Caco-2 (cell line): Measurements from ENCODE around the gene TSTD2. TPM values are rescaled to one million over a fixed set of nuclear protein-coding genes. Genes with fewer than 3 reads are reported as not detected.
A peak's percentile ranks its signal among the peaks of the same experiment; 100 is the strongest.

Experiments
- BruUV-seq: library from RNA; stranded (reverse); fragments of 400-500 nt; replicated peaks from 2 replicates; lab custom pipeline; 2021; lab: Mats Ljungman, UMichigan
- CTCF ChIA-PET: fragments of 300-600 bp; sonication (Branson Sonifier 250); formaldehyde crosslinking; loops from one replicate; lab custom pipeline; 2022; ENCODE audit warnings: antibody characterized with exemption; lab: Charles Lee
- POLR2A ChIA-PET: fragments of 300-600 bp; sonication (Branson Sonifier 250); formaldehyde crosslinking; loops from one replicate; lab custom pipeline; 2022; ENCODE audit warnings: antibody characterized with exemption; lab: Charles Lee
- DNase-seq, 2 experiments: peaks; one replicate each; pipeline versions ENCODE4 v3.0.0 to v3.0.0-alpha.2; 2020 to 2022
- H3K27me3 ChIP-seq: replicated peaks from 2 replicates; pipeline ENCODE4 v1.6.0; 2011; ENCODE audit warnings: low read length; ENCODE audit not compliant: control insufficient read depth, insufficient read depth
- H3K36me3 ChIP-seq: 2 replicates; pipeline ENCODE4 v1.5.1; 2011; ENCODE audit warnings: low read length; ENCODE audit not compliant: control insufficient read depth, insufficient read depth
- H3K4me1 ChIP-seq: fragments of 250-450 bp; sonication (Bioruptor Pico); 2 replicates; pipeline ENCODE4 v1.5.1; 2020; ENCODE audit warnings: mild to moderate bottlenecking
- H3K4me3 ChIP-seq: 2 replicates; pipeline ENCODE4 v1.5.1; 2011; ENCODE audit warnings: low read depth, mild to moderate bottlenecking, control low read depth, low read length
- H3K9me3 ChIP-seq: fragments of 250-450 bp; sonication (Bioruptor Pico); 2 replicates; pipeline ENCODE4 v1.5.1; 2020; ENCODE audit warnings: mild to moderate bottlenecking, moderate library complexity
- H3K27ac Mint-ChIP-seq: one replicate; pipeline ENCODE4 v1.8.0; 2022; ENCODE audit warnings: mixed read lengths; ENCODE audit not compliant: unreplicated experiment
- H3K27me3 Mint-ChIP-seq: one replicate; pipeline ENCODE4 v1.8.0; 2022; ENCODE audit warnings: mixed read lengths; ENCODE audit not compliant: insufficient read depth, unreplicated experiment
- H3K36me3 Mint-ChIP-seq: one replicate; pipeline ENCODE4 v1.8.0; 2022; ENCODE audit warnings: mild to moderate bottlenecking, mixed read lengths; ENCODE audit not compliant: insufficient read depth, unreplicated experiment
- H3K4me1 Mint-ChIP-seq: one replicate; pipeline ENCODE4 v1.8.0; 2022; ENCODE audit warnings: low read depth, mixed read lengths; ENCODE audit not compliant: unreplicated experiment
- H3K4me3 Mint-ChIP-seq: one replicate; pipeline ENCODE4 v1.8.0; 2022; ENCODE audit warnings: mild to moderate bottlenecking, moderate library complexity, mixed read lengths; ENCODE audit not compliant: unreplicated experiment
- H3K9me3 Mint-ChIP-seq: one replicate; pipeline ENCODE4 v1.8.0; 2022; ENCODE audit warnings: mixed read lengths; ENCODE audit not compliant: unreplicated experiment
- CTCF ChIP-seq, 2 experiments: fragments of 200-600 bp in 1 of 2; IDR thresholded peaks; 1 replicate in 1 of 2; 2 replicates in 1 of 2; pipeline versions ENCODE4 v1.5.1 to v1.8.0; 2011 to 2022; ENCODE audit warnings: antibody characterized with exemption in 1 of 2, control low read depth in 1 of 2, inconsistent platforms in 1 of 2, low read depth in 1 of 2, low read length in 1 of 2, mild to moderate bottlenecking in 1 of 2, moderate library complexity in 1 of 2; ENCODE audit not compliant: insufficient read depth in 1 of 2, severe bottlenecking in 1 of 2, unreplicated experiment in 1 of 2
- intact Hi-C: fragments of 100-400 bp; cut with micrococcal nuclease; formaldehyde crosslinking; loops from one replicate; pipeline ENCODE4 v1.10.0; 2022; ENCODE audit not compliant: unreplicated experiment
- total RNA-seq: library from RNA; stranded (reverse); gene quantifications from 2 replicates; pipeline ENCODE4 v1.2.3, GENCODE V29; 2022

Gene TSTD2
- total RNA-seq, 1 experiment from 2014 or later: 20.7 TPM

- TF ChIP-seq CTCF (IDR thresholded peaks at IDR 0.05; ENCODE audit: insufficient read depth in 1 of 2, low read depth in 1 of 2, low read length in 1 of 2, severe bottlenecking in 1 of 2, unreplicated experiment in 1 of 2): no peak
- no peak overlapping the region for H3K4me3 Mint-ChIP-seq
- BruUV-seq: no TSS peak
- no peak for DNase-seq
- H3K4me1 Mint-ChIP-seq: no peaks in the 10 kb centered on the region
- Histone ChIP-seq H3K27me3 (no peaks in the 10 kb centered on the region; the same call in 1 of the 2 replicates), H3K4me3 (no peak overlapping the region), H3K4me1 (no peaks in the 10 kb centered on the region), H3K9me3 (no peaks in the 10 kb centered on the region), H3K36me3 (no peaks in the 10 kb centered on the region)
- POLR2A ChIA-PET: no interaction called here
- H3K27me3 Mint-ChIP-seq: no peaks in the 10 kb centered on the region
- peaks cover 4% of the 10 kb centered on the region for H3K36me3 Mint-ChIP-seq
- no peaks in the 10 kb centered on the region for H3K9me3 Mint-ChIP-seq
- intact Hi-C loops: no loop called here
- peak overlapping the region; percentile 36 for H3K27ac Mint-ChIP-seq
- CTCF ChIA-PET: no interaction called here
Observed at GRCh38 chr9:97558701-97559101, 74.5 kb downstream of the TSTD2 start.

GRCh38 chr9:97557606-97558095 lies 75.5 kb downstream of the TSTD2 start:
- H3K36me3 Mint-ChIP-seq: peaks cover 4% of the 10 kb centered on the region
- H3K4me3 Mint-ChIP-seq: no peak overlapping the region
- CTCF ChIA-PET: interaction anchor here (1.2 kb wide), 1 partner anchor 41 kb away, joined by 3 read pairs; no protein-coding TSS in a partner anchor
- Histone ChIP-seq H3K4me3 (no peak overlapping the region), H3K4me1 (no peaks in the 10 kb centered on the region), H3K36me3 (no peaks in the 10 kb centered on the region), H3K27me3 (no peaks in the 10 kb centered on the region; the same call in 1 of the 2 replicates), H3K9me3 (no peaks in the 10 kb centered on the region)
- POLR2A ChIA-PET: no interaction called here
- no TSS peak for BruUV-seq
- H3K27ac Mint-ChIP-seq: no peak overlapping the region
- no peak for TF ChIP-seq CTCF (IDR thresholded peaks at IDR 0.05; ENCODE audit: insufficient read depth in 1 of 2, low read depth in 1 of 2, low read length in 1 of 2, severe bottlenecking in 1 of 2, unreplicated experiment in 1 of 2)
- no peak for DNase-seq
- no peaks in the 10 kb centered on the region for H3K4me1 Mint-ChIP-seq
- H3K9me3 Mint-ChIP-seq: no peaks in the 10 kb centered on the region
- H3K27me3 Mint-ChIP-seq: no peaks in the 10 kb centered on the region
- intact Hi-C loops: no loop called here

- DNase-seq: no peak
- no peak overlapping the region for H3K27ac Mint-ChIP-seq
- H3K27me3 ChIP-seq: no peaks in the 10 kb centered on the region; the same call in 1 of the 2 replicates
- H3K36me3 ChIP-seq: no peaks in the 10 kb centered on the region
- H3K4me1 ChIP-seq: no peaks in the 10 kb centered on the region
- peaks cover 4% of the 10 kb centered on the region for H3K36me3 Mint-ChIP-seq
- POLR2A ChIA-PET: no interaction called here
- no peak overlapping the region for H3K4me3 Mint-ChIP-seq
- H3K9me3 ChIP-seq: no peaks in the 10 kb centered on the region
- no peak for TF ChIP-seq CTCF (IDR thresholded peaks at IDR 0.05; ENCODE audit: insufficient read depth in 1 of 2, low read depth in 1 of 2, low read length in 1 of 2, severe bottlenecking in 1 of 2, unreplicated experiment in 1 of 2)
- H3K4me1 Mint-ChIP-seq: no peaks in the 10 kb centered on the region
- intact Hi-C loops: no loop called here
- no peak overlapping the region for H3K4me3 ChIP-seq
- peaks cover 3% of the 10 kb centered on the region for H3K27me3 Mint-ChIP-seq
- CTCF ChIA-PET: interaction anchor here (1.2 kb wide), 1 partner anchor 41 kb away, joined by 3 read pairs; no protein-coding TSS in a partner anchor
- no TSS peak for BruUV-seq
- no peaks in the 10 kb centered on the region for H3K9me3 Mint-ChIP-seq
Observed at GRCh38 chr9:97556721-97557605, 76.2 kb downstream of the TSTD2 start.
